Testis (tissue), 2 donors: ENCODE results near the gene BBOX1.

Source experiments
- POLR2A ChIP-seq: fragments of 450-650 bp; IDR thresholded peaks from one replicate; pipeline ENCODE4 v1.6.1; 2017; ENCODE audit warnings: antibody characterized with exemption, mild to moderate bottlenecking, moderate library complexity
- TF ChIP-seq, protein P1 (sequence below), 3 experiments: fragments of 450-650 bp in 2 of 3; fragments of 200-600 bp in 1 of 3; sonication (generic) in 1 of 3; IDR thresholded peaks; one replicate each; pipeline ENCODE4 v1.5.1; 2016 to 2019; ENCODE audit warnings: antibody characterized with exemption in 3 of 3, mild to moderate bottlenecking in 2 of 3, moderate library complexity in 1 of 3

DNA sequence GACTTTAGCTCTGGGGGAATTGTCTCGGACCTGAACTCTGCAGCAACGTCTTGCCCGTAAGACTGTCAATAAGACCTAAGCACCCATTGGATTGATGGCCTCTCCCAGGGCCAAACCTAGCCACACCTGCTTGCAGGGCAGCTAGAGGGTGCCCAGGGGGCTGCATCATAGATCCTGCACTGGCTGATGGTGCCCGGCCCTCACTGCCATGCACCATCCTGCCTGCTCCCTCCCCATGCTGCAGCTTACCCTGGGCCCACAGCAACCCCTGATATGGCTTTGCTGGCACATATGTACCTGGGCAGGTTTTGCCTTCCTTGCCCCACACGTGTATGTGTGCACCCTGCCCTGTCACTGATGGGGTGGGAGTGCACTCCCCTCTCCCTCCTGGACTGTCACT lies 8.9 kb upstream of the BBOX1 start:
- TF ChIP-seq POLR2A, result no peak
- TF ChIP-seq, protein P1, sequence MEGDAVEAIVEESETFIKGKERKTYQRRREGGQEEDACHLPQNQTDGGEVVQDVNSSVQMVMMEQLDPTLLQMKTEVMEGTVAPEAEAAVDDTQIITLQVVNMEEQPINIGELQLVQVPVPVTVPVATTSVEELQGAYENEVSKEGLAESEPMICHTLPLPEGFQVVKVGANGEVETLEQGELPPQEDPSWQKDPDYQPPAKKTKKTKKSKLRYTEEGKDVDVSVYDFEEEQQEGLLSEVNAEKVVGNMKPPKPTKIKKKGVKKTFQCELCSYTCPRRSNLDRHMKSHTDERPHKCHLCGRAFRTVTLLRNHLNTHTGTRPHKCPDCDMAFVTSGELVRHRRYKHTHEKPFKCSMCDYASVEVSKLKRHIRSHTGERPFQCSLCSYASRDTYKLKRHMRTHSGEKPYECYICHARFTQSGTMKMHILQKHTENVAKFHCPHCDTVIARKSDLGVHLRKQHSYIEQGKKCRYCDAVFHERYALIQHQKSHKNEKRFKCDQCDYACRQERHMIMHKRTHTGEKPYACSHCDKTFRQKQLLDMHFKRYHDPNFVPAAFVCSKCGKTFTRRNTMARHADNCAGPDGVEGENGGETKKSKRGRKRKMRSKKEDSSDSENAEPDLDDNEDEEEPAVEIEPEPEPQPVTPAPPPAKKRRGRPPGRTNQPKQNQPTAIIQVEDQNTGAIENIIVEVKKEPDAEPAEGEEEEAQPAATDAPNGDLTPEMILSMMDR (IDR thresholded peaks at IDR 0.05), result no peak
